Pons (tissue), 1 donor: Measurements from ENCODE around the gene RAD51B.

Experiments used
- DNase-seq: peaks from one replicate; pipeline ENCODE4 v3.0.0-alpha.2; 2016; ENCODE audit warnings: low spot score

RAD51B gene

GRCh38 chr14:67835596-67835995, 16.0 kb downstream of the RAD51B start:
- DNase-seq, result no peak

GRCh38 chr14:67837011-67837624, 17.5 kb downstream of the RAD51B start:
- peak; percentile 76 for DNase-seq

DNA sequence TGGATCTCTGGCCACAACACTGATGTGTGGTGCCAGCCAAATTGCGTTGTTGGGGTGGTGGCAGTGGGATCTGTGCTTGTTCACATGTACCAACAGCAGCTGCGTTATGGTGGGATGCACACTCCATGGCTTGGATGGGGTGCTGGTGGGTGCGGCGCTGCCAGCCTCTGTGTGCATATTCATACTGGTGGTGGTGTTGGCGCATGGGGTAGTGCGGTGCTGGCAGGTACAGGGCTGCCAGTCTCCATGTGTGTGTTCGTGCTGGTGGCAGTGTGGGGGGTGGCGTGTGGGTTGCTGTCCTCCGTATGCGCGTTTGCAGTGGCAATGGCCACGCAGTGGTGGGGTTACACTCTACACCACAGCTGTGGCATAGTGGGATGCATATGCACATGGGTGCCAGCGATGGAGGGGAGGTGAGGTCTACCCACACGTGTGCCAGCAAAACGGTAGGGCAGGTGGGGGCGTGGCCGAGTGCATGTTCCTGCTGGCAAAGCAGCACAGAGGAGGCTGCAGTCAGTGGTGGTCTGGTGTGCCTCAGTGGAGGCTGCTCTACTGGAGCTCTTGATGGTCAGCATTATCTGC, 26.5 kb downstream of the RAD51B start:
- DNase-seq, result no peak

GRCh38 chr14:67850066-67850830, 30.7 kb downstream of the RAD51B start:
- no peak for DNase-seq

- no peak for DNase-seq
Measured at GRCh38 chr14:67851785-67852410, 32.3 kb downstream of the RAD51B start.

DNA sequence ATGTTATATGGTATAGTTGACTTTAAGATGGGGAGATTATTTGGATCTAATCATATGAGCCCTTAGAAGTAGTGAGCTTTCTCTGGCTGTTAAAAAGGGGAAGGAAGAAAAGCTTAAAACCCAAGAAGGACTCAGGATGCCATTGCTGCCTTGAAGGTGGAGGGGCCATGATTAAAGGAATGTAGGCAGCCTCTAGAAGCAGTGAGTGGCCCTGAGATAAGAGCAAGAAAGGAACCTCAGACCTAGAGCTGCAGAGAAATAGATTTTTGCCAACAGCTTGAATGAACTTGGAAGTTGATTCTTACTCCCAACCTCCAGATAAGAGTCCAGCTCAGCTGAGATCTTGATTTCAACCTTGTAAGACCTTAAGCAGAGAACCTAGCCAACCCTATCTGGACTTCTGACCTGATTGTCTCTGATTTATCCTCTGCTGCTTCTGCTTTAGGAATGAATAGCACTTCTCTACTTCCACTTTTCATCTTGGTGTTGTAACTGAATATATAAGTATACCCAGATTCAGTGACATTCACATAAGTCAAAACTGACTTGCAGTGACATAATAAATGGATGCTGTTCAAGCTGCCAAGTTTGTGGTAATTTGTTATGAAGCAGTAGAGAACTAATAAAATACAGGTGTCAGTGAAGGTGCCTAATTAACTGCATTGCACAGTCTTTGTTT, 33.5 kb downstream of the RAD51B start:
- DNase-seq, result peak; percentile 26

DNA sequence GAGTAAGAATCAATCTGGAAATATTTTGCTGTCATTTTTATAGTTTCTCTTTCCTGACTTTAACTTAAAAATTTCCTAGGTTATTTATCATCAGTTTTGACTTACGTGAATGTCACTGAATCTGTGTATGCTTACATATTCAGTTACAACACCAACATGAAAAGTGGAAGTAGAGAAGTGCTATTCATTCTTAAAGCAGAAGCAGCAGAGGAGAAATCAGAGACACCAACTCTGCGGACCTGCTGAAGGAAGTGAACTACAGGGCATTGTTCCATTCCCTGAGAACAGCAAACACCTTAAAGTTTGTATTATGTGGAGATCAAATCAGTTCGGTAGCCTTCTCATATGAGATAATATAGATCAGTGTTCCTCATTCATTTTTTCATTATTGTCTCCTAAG, 34.1 kb downstream of the RAD51B start:
- peak; percentile 34 for DNase-seq

- no peak for DNase-seq
Measured at GRCh38 chr14:67856827-67857226, 37.2 kb downstream of the RAD51B start.

- DNase-seq, result no peak
Measured at GRCh38 chr14:67857778-67858350, 38.3 kb downstream of the RAD51B start.

GRCh38 chr14:67859169-67859749, 39.7 kb downstream of the RAD51B start:
- no peak for DNase-seq

- no peak for DNase-seq
Measured at GRCh38 chr14:67863223-67863622, 43.6 kb downstream of the RAD51B start.

- DNase-seq, result no peak
Measured at GRCh38 chr14:67875175-67876006, 55.8 kb downstream of the RAD51B start.

DNA sequence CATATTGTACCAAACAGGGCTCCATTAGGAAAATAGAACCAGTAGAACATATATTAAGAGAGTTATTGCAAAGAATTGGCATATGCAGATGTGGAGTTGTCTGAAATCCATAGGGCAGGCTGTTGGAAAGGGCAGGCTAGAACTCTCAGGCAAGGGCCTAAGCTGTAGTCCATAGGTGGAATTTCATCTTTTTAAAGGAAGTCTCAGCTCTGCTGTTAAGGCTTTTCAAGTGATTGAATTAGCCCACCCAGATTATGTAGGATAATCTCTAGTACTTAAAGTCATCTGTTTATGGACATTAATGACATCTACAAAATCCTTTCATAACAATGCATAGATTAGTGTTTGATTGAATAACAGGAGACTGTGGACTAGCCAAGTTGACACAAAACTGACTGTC, 59.4 kb downstream of the RAD51B start:
- no peak for DNase-seq

DNA sequence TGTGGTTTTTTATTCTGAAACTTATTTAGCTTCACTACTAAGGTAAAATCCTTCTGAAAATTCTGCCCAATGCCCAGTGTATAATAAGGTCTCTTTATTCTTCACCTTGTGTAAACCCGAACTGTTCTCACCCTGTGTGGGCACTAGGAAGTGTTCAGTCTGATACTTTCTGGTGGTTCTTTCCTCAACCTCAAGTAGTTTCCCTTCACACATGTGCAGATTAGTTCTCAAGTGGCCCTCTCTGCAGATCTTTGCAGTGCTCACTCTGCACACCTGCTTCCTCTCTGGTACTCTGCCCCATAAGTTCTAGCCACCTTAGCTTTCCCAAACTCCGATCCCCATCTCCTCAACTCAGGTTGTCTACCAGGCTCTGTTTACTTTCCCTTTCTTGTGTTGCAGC, 61.6 kb downstream of the RAD51B start:
- DNase-seq, result no peak

GRCh38 chr14:67882986-67883555, 63.5 kb downstream of the RAD51B start:
- DNase-seq, result peak; percentile 28

DNA sequence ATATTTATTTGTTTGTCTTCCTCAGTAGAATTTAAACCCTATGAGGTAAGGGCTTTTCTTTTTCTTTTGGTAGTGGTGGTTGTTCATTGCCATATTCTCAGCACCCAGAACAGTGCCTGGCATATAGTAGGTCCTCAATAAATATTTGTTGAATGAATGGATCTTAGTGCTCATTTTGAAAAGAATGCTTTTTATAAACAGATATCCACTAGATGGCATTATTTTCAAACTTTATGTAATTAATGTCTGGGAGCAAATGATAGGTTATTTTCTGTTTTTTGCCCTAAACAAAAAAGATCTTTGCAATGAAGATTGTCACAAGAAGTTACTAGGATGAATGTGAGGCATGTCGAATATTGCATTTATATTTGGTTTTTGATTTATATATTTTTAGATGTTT, 64.1 kb downstream of the RAD51B start:
- DNase-seq, result no peak

- DNase-seq, result no peak
Measured at GRCh38 chr14:67886191-67886590, 66.6 kb downstream of the RAD51B start.

- DNase-seq, result no peak
Measured at GRCh38 chr14:67887478-67887877, 67.9 kb downstream of the RAD51B start.

GRCh38 chr14:67889455-67889854, 69.9 kb downstream of the RAD51B start:
- no peak for DNase-seq

- DNase-seq, result no peak
Measured at GRCh38 chr14:67892466-67893100, 73.0 kb downstream of the RAD51B start.
